ENCODE results near the gene FMNL2.

FMNL2 gene

GRCh38 chr2:152339556-152340286 lies 4.7 kb downstream of the FMNL2 start:
- DNase-seq (ENCODE audit: low read depth): no peak

- no peak for DNase-seq (ENCODE audit: low read depth)
These were observed 7.5 kb downstream of the FMNL2 start for GRCh38 chr2:152342259-152343046.

- DNase-seq (ENCODE audit: low read depth): no peak
These were observed 8.5 kb downstream of the FMNL2 start for GRCh38 chr2:152343426-152343825.

- no peak for DNase-seq (ENCODE audit: low read depth)
These were observed 9.7 kb downstream of the FMNL2 start for GRCh38 chr2:152344579-152345195.

- no peak for DNase-seq (ENCODE audit: low read depth)
These were observed 12.1 kb downstream of the FMNL2 start for GRCh38 chr2:152347076-152347475.

- DNase-seq (ENCODE audit: low read depth): no peak
These were observed 13.4 kb downstream of the FMNL2 start for GRCh38 chr2:152348388-152348787.

GRCh38 chr2:152349416-152349815 lies 14.4 kb downstream of the FMNL2 start:
- DNase-seq (ENCODE audit: low read depth): no peak

GRCh38 chr2:152350155-152350679 lies 15.2 kb downstream of the FMNL2 start:
- no peak for DNase-seq (ENCODE audit: low read depth)

GRCh38 chr2:152352616-152353015 lies 17.6 kb downstream of the FMNL2 start:
- DNase-seq (ENCODE audit: low read depth): no peak

- DNase-seq (ENCODE audit: low read depth): no peak
These were observed 18.4 kb downstream of the FMNL2 start for GRCh38 chr2:152353364-152353763.

GRCh38 chr2:152354069-152354755 lies 19.2 kb downstream of the FMNL2 start:
- no peak for DNase-seq (ENCODE audit: low read depth)

GRCh38 chr2:152354909-152355308 lies 19.9 kb downstream of the FMNL2 start:
- DNase-seq (ENCODE audit: low read depth): no peak

GRCh38 chr2:152355409-152355831 lies 20.4 kb downstream of the FMNL2 start:
- no peak for DNase-seq (ENCODE audit: low read depth)

- DNase-seq (ENCODE audit: low read depth): no peak
These were observed 24.8 kb downstream of the FMNL2 start for GRCh38 chr2:152359573-152360363.

GRCh38 chr2:152363936-152364335 lies 29.0 kb downstream of the FMNL2 start:
- no peak for DNase-seq (ENCODE audit: low read depth)

- DNase-seq (ENCODE audit: low read depth): no peak
These were observed 32.8 kb downstream of the FMNL2 start for GRCh38 chr2:152367547-152368390.

- DNase-seq (ENCODE audit: low read depth): no peak
These were observed 34.3 kb downstream of the FMNL2 start for GRCh38 chr2:152369176-152369860.

- no peak for DNase-seq (ENCODE audit: low read depth)
These were observed 35.8 kb downstream of the FMNL2 start for GRCh38 chr2:152370783-152371182.

- no peak for DNase-seq (ENCODE audit: low read depth)
These were observed 37.5 kb downstream of the FMNL2 start for GRCh38 chr2:152372438-152372984.
